Endothelial cell of umbilical vein (primary cell): ENCODE measurements around the gene ACSL6. TPM values are rescaled to one million over a fixed set of nuclear protein-coding genes. Genes with fewer than 3 reads are reported as not detected.

ENCODE experiments used
- BruUV-seq: library from RNA; stranded (reverse); fragments of 400-500 nt; replicated peaks from 2 replicates; lab custom pipeline; 2021; lab: Mats Ljungman, UMichigan
- CTCF ChIA-PET: fragments of 300-600, 350-600 bp; sonication (Branson Sonifier 250); formaldehyde crosslinking; loops from one replicate; lab custom pipeline; 2021; ENCODE audit warnings: antibody characterized with exemption, inconsistent platforms; lab: Charles Lee
- POLR2A ChIA-PET: fragments of 300-600, 350-600 bp; sonication (Branson Sonifier 250); formaldehyde crosslinking; loops from one replicate; lab custom pipeline; 2021; ENCODE audit warnings: antibody characterized with exemption, inconsistent platforms; lab: Charles Lee
- DNase-seq: peaks from one replicate; pipeline ENCODE4 v3.0.0-alpha.2; 2011; ENCODE audit warnings: low read depth, low spot score
- FAIRE-seq: peaks from 2 replicates; lab custom pipeline; 2011; peaks lifted over from hg19 to GRCh38; lab: Jason Lieb, UNC
- H2AFZ ChIP-seq: 2 replicates; pipeline ENCODE4 v1.6.0; 2012; ENCODE audit warnings: low read depth, low read length, control low read depth, inconsistent platforms
- H3K27ac ChIP-seq: 2 replicates; pipeline ENCODE4 v1.5.1; 2011; ENCODE audit warnings: low read depth, mild to moderate bottlenecking, control low read depth, low read length, moderate library complexity; ENCODE audit not compliant: insufficient read depth
- H3K27me3 ChIP-seq, 2 experiments: 2 replicates each; pipeline versions ENCODE4 v1.6.0 to v1.6.1; 2011; ENCODE audit warnings: low read length in 2 of 2, mixed read lengths in 1 of 2; ENCODE audit not compliant: control insufficient read depth in 2 of 2, insufficient read depth in 2 of 2
- H3K36me3 ChIP-seq, 2 experiments: 2 replicates in 1 of 2; 3 replicates in 1 of 2; pipeline ENCODE4 v1.5.1; 2011; ENCODE audit warnings: low read length in 2 of 2, mild to moderate bottlenecking in 1 of 2, moderate library complexity in 1 of 2; ENCODE audit not compliant: control insufficient read depth in 2 of 2, insufficient read depth in 2 of 2; ENCODE audit errors: extremely low read depth in 1 of 2
- H3K4me1 ChIP-seq: 3 replicates; pipeline ENCODE4 v1.5.1; 2011; ENCODE audit warnings: mild to moderate bottlenecking, low read length; ENCODE audit not compliant: control insufficient read depth, insufficient read depth; ENCODE audit errors: extremely low read depth
- H3K4me2 ChIP-seq: 2 replicates; pipeline ENCODE4 v1.6.1; 2011; ENCODE audit warnings: low read length, control low read depth, mixed read lengths; ENCODE audit not compliant: insufficient read depth
- H3K4me3 ChIP-seq, 3 experiments: fragments of 200-600 bp in 1 of 3; sonication (generic), shearing (Covaris generic) in 1 of 3; replicated peaks in 1 of 3; 2 replicates each; pipeline ENCODE4 v1.5.1; 2011 to 2016; ENCODE audit warnings: control low read depth in 3 of 3, low read length in 3 of 3, mild to moderate bottlenecking in 2 of 3, inconsistent platforms in 1 of 3, low read depth in 1 of 3, moderate library complexity in 1 of 3; ENCODE audit not compliant: insufficient read depth in 1 of 3
- H3K79me2 ChIP-seq: 2 replicates; pipeline ENCODE4 v1.6.0; 2012; ENCODE audit warnings: low read length, inconsistent platforms; ENCODE audit not compliant: control insufficient read depth, insufficient read depth
- H3K9ac ChIP-seq: replicated peaks from 2 replicates; pipeline ENCODE3; 2011; ENCODE audit warnings: low read length, control low read depth; ENCODE audit not compliant: insufficient read depth; ENCODE audit errors: extremely low read depth
- H3K9me1 ChIP-seq: replicated peaks from 3 replicates; pipeline ENCODE4 v1.6.0; 2011; ENCODE audit warnings: mild to moderate bottlenecking, low read length; ENCODE audit not compliant: control insufficient read depth, insufficient read depth; ENCODE audit errors: extremely low read depth
- H3K9me3 ChIP-seq: replicated peaks from 2 replicates; pipeline ENCODE4 v1.5.1; 2012; ENCODE audit warnings: low read length, inconsistent platforms; ENCODE audit not compliant: control insufficient read depth, insufficient read depth
- H4K20me1 ChIP-seq: replicated peaks from 2 replicates; pipeline ENCODE3; 2011; ENCODE audit warnings: mild to moderate bottlenecking, low read length; ENCODE audit not compliant: control insufficient read depth, insufficient read depth; ENCODE audit errors: extremely low read depth
- EZH2 ChIP-seq: IDR thresholded peaks from 2 replicates; pipeline ENCODE4 v1.6.1; 2012; ENCODE audit warnings: borderline replicate concordance, low read depth, mild to moderate bottlenecking, moderate library complexity, low read length, inconsistent platforms; ENCODE audit not compliant: severe bottlenecking
- FOS ChIP-seq: IDR thresholded peaks from 2 replicates; pipeline ENCODE4 v1.6.1; 2011; ENCODE audit warnings: mild to moderate bottlenecking, low read length, moderate library complexity, borderline replicate concordance; ENCODE audit not compliant: insufficient read depth
- GATA2 ChIP-seq: IDR thresholded peaks from 2 replicates; pipeline ENCODE4 v1.7.0; 2011; ENCODE audit warnings: low read depth, mild to moderate bottlenecking, moderate library complexity, mixed read lengths, low read length; ENCODE audit not compliant: insufficient read length, insufficient read depth
- JUN ChIP-seq: IDR thresholded peaks from 2 replicates; pipeline ENCODE4 v1.6.1; 2011; ENCODE audit warnings: borderline replicate concordance, low read depth; ENCODE audit not compliant: insufficient read length, insufficient read depth
- MYC ChIP-seq: IDR thresholded peaks from one replicate; pipeline ENCODE4 v1.6.1; 2011; ENCODE audit warnings: mild to moderate bottlenecking, low read depth, low read length
- POLR2A ChIP-seq: IDR thresholded peaks from 2 replicates; pipeline ENCODE4 v1.6.1; 2012; ENCODE audit warnings: low read depth, mild to moderate bottlenecking, control low read depth, low read length
- POLR2AphosphoS5 ChIP-seq: IDR thresholded peaks from 2 replicates; pipeline ENCODE4 v1.6.1; 2012; ENCODE audit warnings: low read depth, mild to moderate bottlenecking, control low read depth, low read length, moderate library complexity; ENCODE audit not compliant: insufficient read depth
- dilution Hi-C: fragments of 300-500 bp; cut with MboI; formaldehyde crosslinking; loops from one replicate; pipeline ENCODE4 v1.15.0; 2019; ENCODE audit warnings: low sequenced_read_pairs; ENCODE audit not compliant: extremely low pct_ligation_motif_present
- intact Hi-C: fragments of 100-400 bp; cut with micrococcal nuclease; formaldehyde crosslinking; loops from one replicate; pipeline ENCODE4 v1.10.0; 2022
- polyA plus RNA-seq, 4 experiments: library from polyadenylated mRNA; depleted of rRNA in 3 of 4; stranded (reverse) in 3 of 4; unstranded in 1 of 4; fragments of >200 nt; gene quantifications; 2 replicates each; pipeline versions ENCODE4 v1.2.1 to v1.2.3, GENCODE V29; 2011 to 2012; ENCODE audit warnings: missing spikeins in 1 of 4
- total RNA-seq: library from RNA; stranded (reverse); gene quantifications from 2 replicates; pipeline ENCODE4 v1.2.3, GENCODE V29; 2021
- TF ChIP-seq, protein P1 (sequence below), 2 donors: IDR thresholded peaks; 1 replicate in 1 of 2; 2 replicates in 1 of 2; pipeline ENCODE4 v1.5.1; 2011; ENCODE audit warnings: low read length in 2 of 2, mild to moderate bottlenecking in 2 of 2, moderate library complexity in 2 of 2, control low read depth in 1 of 2, inconsistent platforms in 1 of 2, low read depth in 1 of 2; ENCODE audit not compliant: insufficient read depth in 1 of 2; ENCODE audit errors: extremely low read depth in 1 of 2
- TF ChIP-seq, protein P2 (sequence below): IDR thresholded peaks from 2 replicates; pipeline ENCODE4 v1.6.1; 2011; ENCODE audit not compliant: insufficient read depth, insufficient read length

Gene ACSL6
- total and polyA plus RNA-seq, 2 donors (not counting 3 experiments of a cell fraction or from before 2014, with no cell fraction given), result not detected

- no peaks in the 10 kb centered on the region for H4K20me1 ChIP-seq
- no peak for DNase-seq
- TF ChIP-seq JUN (no peak), GATA2 (no peak), POLR2AphosphoS5 (no peak)
- H3K4me3 ChIP-seq, result no peak overlapping the region
- H3K27me3 ChIP-seq, result peaks cover 2 to 7% of the 10 kb centered on the region in 2 experiments
- no peak overlapping the region for H3K4me2 ChIP-seq
- POLR2A ChIA-PET, result interaction anchor here (0.7 kb wide), 1 partner anchor 22 kb away, joined by 5 read pairs; no protein-coding TSS in a partner anchor
- CTCF ChIA-PET, result no interaction called here
- no peaks in the 10 kb centered on the region for H3K79me2 ChIP-seq
- H3K9me1 ChIP-seq, result no peaks in the 10 kb centered on the region
- H2AFZ ChIP-seq, result no peak overlapping the region
- no peak overlapping the region for H3K27ac ChIP-seq
- intact Hi-C loops (no loop called here), dilution Hi-C loops (no loop called here)
- FAIRE-seq, result no peak
- no peak overlapping the region for H3K9ac ChIP-seq
- H3K36me3 ChIP-seq, result no peaks in the 10 kb centered on the region
- no peaks in the 10 kb centered on the region for H3K9me3 ChIP-seq
- H3K4me1 ChIP-seq, result peaks cover 5% of the 10 kb centered on the region
- BruUV-seq, result no TSS peak
Measured at GRCh38 chr5:131981516-131981915, 29.9 kb downstream of the ACSL6 start.

DNA sequence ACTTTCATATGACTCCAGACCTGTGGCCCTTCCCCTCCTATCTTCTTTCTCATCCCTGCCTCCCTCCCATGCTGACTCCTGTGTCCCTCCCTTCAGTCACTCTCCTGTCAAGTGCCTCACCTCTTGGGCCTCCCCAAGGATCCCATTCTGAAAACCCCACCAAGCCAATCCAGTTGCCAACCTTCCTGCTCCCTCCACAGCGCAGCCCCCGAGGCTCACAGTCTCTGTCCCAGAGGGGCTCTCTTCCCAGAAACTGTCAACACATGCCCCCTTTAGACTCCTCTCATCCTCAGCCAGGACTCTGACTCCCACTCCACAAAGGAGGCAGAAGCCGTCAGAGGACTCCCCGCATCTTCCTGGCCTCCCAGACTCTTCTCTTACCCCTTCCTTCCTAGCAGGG is 30.8 kb downstream of the ACSL6 start:
- no peak for FAIRE-seq
- peaks cover 2 to 7% of the 10 kb centered on the region in 2 experiments for H3K27me3 ChIP-seq
- no peak overlapping the region for H3K4me2 ChIP-seq
- H3K4me3 ChIP-seq, result no peak overlapping the region
- no peaks in the 10 kb centered on the region for H4K20me1 ChIP-seq
- BruUV-seq, result no TSS peak
- no peaks in the 10 kb centered on the region for H3K79me2 ChIP-seq
- dilution Hi-C loops, result no loop called here
- H3K9ac ChIP-seq, result no peak overlapping the region
- H3K27ac ChIP-seq, result no peak overlapping the region
- no peaks in the 10 kb centered on the region for H3K36me3 ChIP-seq
- TF ChIP-seq POLR2AphosphoS5 (no peak), JUN (no peak), GATA2 (no peak), MYC (no peak), POLR2A (no peak), FOS (no peak), EZH2 (no peak)
- TF ChIP-seq, protein P1, sequence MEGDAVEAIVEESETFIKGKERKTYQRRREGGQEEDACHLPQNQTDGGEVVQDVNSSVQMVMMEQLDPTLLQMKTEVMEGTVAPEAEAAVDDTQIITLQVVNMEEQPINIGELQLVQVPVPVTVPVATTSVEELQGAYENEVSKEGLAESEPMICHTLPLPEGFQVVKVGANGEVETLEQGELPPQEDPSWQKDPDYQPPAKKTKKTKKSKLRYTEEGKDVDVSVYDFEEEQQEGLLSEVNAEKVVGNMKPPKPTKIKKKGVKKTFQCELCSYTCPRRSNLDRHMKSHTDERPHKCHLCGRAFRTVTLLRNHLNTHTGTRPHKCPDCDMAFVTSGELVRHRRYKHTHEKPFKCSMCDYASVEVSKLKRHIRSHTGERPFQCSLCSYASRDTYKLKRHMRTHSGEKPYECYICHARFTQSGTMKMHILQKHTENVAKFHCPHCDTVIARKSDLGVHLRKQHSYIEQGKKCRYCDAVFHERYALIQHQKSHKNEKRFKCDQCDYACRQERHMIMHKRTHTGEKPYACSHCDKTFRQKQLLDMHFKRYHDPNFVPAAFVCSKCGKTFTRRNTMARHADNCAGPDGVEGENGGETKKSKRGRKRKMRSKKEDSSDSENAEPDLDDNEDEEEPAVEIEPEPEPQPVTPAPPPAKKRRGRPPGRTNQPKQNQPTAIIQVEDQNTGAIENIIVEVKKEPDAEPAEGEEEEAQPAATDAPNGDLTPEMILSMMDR (IDR thresholded peaks at IDR 0.05; ENCODE audit: extremely low read depth in 1 of 2, insufficient read depth in 1 of 2, low read depth in 1 of 2, low read length in 2 of 2), result no peak
- TF ChIP-seq, protein P2, sequence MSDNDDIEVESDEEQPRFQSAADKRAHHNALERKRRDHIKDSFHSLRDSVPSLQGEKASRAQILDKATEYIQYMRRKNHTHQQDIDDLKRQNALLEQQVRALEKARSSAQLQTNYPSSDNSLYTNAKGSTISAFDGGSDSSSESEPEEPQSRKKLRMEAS, result no peak
- no peak overlapping the region for H2AFZ ChIP-seq
- no peaks in the 10 kb centered on the region for H3K9me1 ChIP-seq
- no peaks in the 10 kb centered on the region for H3K9me3 ChIP-seq
- DNase-seq, result no peak
- intact Hi-C loops, result no loop called here
- peaks cover 5% of the 10 kb centered on the region for H3K4me1 ChIP-seq
- ChIA-PET POLR2A (no interaction called here), CTCF (interaction anchor here (0.7 kb wide), 1 partner anchor 397 kb away, joined by 4 read pairs; no protein-coding TSS in a partner anchor)
